Activated naive CD4-positive, alpha-beta T cell treated with Interleukin-2 at 50 U/mL for 16 hours (primary cell): ENCODE measurements around the gene PPM1H.
A peak's percentile ranks its signal among the peaks of the same experiment; 100 is the strongest.
"Not testable (repeated sequence)": the region's sequence is repeated elsewhere in the genome, so short reads cannot be mapped to it uniquely, and the experiment has no call there.

ENCODE experiments used
- DNase-seq: peaks from one replicate; pipeline ENCODE4 v3.0.0-alpha.2; 2020

The PPM1H gene

DNA sequence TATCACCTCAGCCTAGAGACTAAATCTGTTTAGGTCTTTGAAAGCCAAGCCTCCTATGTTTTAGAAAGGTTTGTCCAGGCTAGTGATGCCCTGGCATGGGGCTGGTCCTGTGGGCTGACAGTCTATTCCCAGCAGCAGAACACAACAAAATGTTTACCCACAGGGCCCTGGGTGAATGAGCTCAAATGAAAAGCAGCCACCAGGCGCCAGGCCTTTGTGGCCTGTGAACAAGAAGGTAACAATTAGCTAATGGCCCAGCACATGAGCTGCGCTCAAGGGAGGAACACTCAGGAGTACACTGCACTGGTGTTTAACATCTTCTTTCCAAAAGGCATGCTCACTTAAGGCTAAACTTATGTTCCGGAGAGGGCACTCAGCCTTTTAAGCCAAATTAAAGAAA lies 266.2 kb downstream of the PPM1H start:
- DNase-seq, result no peak

GRCh38 chr12:62664951-62665350 lies 270.0 kb downstream of the PPM1H start:
- not testable (repeated sequence) for DNase-seq

DNA sequence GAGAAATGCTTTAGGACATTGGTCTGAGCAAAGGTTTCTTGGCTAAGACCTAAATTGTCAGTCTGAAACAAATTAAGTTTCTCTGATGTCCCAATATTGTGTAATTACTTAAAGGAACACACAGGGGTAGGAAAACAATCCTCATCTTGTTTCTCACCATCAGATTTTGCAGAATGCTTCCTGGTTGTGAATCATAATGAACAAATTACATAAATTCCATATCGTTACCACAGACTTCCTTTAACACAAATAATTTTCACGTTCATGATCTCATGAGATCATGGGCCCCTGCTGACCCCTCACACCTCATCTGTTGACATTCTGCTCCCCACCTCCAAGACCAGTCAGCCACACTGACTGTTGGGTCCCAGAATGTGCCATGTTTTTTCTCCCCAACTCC lies 274.2 kb downstream of the PPM1H start:
- DNase-seq, result no peak

DNA sequence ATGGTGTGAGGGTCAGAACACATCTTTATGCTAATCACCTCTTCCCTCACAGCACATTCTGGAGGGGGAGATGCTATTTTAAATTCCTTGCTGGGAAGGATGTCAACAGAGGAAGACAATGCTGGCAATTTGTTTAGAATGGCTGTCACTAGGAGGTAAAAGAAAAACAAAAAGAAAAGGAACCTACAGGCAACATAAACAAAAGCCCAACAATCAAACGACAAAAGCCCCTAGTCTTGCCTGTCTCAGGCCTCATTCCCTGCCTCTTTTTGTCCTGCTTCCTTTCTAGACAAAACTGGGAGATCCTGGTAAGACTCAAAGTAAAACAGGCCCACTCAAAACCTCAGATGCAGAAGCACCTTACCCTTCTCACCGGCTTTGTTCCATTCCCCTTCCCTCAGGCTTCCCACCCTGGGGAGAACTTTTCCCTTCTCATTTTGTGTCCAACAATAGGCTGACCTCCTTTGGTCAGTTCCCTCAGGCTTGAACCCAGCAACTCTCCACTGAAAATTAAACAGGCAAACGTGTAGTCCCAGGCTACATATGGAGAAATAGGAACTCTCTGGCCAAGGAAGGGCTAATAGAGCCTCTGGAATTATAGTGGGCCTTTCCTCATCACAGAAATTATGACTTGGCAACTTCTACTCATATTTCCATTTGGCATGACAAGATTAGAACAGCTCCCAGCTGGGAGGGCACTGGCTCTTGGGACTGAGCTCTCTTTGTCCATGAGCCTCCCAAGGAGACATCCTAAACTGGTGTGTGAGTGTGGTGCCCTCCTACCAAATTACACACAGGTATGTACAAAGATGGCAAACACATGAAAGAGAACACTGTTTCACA lies 275.3 kb downstream of the PPM1H start:
- no peak for DNase-seq

- DNase-seq, result no peak
Measured at GRCh38 chr12:62658910-62659309, 276.0 kb downstream of the PPM1H start.

GRCh38 chr12:62657363-62657632 lies 277.7 kb downstream of the PPM1H start:
- DNase-seq, result no peak

DNA sequence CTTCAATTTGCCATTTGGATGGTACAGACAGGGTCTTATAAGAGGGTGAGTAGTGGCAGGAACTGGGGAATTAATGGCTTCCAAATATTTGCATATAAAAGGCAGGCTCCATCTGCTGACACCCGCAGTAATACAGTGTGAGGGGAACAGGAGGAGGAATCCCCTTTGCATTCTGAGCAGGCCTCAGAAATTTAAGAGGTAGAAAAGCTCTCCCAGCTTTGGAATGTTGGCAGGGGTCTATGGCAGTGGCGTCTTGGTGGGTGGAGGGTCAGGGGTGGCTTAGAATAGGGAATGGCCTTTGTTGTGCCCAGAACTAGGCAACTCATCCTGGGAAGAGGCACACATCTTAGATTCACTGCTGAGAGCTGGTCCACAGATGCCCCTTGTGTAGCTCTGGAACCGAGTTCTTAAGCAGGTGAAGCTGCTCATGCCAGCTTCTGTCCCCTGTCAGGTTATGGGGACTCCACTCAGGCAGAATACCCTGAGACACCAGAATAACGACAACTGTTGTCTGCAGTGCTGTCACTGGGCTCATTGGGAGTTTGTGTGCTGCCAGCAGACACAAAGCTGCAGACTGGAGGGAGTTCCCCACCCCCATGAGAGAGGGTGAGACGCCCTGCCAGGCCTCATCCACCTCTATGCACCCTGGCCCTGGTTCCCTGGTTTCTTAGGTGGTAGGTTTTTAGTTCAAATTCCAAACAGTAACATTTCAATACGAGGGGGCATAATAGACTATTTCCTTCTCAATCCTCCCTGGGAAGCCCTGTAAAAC lies 278.2 kb downstream of the PPM1H start:
- DNase-seq, result no peak

DNA sequence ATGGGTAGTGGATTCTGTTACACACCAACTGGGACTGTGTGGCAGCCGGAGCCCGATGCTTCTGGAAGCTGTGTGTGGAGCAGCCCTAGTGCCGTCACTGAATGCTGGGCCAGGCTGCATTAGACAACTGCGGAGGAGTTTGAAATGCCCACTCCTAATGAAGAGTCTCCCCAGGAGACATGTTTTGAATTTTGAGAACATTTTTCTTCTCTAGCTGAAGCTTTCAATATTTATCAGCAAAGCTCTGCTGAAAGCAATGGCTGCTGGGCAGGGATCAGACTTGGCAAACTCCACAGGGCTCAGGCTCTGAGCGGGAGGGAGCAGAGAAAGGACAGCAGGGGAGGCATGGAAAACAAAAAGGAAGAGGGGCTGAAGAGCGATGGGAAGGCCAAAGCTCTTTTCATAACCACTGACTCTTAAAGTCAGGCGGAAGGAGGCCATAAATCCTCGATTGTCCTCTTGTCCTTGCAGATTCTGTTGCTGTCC lies 279.2 kb downstream of the PPM1H start:
- DNase-seq, result no peak

DNA sequence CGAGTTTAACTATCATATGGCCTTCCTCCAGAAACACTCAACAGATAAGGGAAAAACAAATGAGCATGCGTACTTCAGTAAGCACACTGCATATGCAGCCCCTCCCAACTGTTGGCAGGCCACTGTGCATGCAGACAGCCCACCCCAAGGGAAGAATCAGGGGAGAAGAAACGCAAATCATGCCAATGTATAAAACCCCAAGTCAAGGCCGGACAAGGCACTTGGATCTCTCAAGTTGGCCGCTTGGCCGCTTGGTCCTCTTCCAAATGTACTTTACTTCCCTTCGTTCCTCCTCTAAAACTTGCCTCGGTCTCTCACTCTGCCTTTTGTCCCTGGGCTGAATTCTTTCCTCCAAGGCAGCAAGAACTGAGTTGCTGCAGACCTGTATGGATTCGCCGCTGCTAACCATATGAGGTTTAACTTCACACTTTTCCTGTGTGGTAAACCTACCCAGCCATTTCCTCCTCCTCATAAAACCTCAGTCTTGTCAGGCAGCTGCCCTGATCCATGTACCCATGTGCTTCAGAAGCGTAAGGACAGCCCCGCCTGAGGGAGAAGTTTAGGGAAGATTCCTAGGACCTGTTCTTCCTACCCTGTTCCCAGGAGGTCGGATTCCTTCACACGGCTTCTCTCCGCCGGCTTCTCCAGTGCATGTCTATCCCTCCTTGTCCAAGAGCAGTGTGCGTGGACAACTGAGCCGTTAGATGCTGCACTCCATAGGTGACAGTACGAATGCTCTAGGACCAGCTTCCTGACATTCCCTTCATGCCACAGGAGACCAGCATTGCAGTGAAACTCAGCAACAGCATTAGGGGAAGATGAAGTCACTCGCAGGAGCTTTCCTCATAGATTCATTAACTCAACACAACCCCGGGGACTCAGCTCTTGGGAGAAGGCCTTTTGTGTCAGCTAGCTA lies 280.4 kb downstream of the PPM1H start:
- no peak for DNase-seq

DNA sequence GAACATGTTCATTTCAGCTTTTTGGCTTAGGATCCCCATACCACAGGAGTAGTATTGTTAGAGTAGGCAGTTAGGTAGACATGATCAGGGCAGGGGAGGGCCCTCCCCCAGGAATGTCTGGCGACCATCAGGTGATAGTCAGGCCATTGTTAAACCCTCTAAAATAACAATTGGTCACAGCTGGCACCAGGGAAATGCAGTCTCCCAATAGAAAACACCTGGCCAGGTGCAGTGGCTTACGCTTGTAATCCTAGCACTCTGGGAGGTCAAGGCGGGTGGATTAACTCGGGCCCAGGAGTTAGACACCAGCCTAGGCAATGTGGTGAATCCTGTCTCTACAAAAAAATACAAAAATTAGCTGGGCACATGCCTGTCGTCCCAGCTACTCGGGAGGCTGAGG lies 281.2 kb downstream of the PPM1H start:
- DNase-seq, result no peak

DNA sequence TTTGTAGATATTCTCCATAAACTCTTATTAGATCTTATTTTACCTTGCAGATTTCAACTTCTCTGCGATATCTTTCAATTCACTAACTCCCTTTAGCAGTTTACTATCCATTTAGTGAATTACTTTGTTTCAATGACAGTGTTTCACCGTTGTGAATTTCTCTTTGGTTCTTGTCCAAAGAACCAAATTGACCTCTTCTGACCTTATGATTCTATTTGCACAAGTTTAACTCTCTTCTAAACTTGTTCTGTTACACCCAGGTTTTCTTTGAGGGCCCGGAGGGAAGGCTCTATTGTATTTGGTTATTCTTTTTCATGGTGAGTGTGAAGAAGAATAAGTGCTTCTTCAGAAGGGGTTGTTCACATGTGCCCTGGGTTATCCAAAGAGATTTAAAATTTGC lies 281.6 kb downstream of the PPM1H start:
- no peak for DNase-seq

- DNase-seq, result no peak
Measured at GRCh38 chr12:62651138-62651537, 283.8 kb downstream of the PPM1H start.

- no peak for DNase-seq
Measured at GRCh38 chr12:62649412-62650138, 285.4 kb downstream of the PPM1H start.

DNA sequence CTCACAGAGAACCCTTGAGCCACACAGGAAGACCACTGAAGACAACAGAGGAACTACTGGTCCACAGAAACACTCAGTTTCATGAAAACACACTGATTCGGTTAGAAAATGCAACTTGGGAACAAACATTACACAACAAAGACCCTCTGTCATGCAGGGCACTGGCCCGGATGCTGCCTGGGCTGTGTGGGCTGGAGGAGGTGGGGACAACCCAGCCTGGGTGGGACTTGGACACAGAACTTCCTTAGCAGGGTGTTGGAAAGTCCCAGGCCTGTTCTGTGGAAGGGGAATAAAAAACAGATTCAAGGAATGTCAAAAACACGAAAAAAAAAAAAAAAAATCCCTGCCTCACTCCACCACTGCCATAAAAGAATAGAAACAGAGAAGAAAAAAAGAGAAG lies 287.4 kb downstream of the PPM1H start:
- no peak for DNase-seq

DNA sequence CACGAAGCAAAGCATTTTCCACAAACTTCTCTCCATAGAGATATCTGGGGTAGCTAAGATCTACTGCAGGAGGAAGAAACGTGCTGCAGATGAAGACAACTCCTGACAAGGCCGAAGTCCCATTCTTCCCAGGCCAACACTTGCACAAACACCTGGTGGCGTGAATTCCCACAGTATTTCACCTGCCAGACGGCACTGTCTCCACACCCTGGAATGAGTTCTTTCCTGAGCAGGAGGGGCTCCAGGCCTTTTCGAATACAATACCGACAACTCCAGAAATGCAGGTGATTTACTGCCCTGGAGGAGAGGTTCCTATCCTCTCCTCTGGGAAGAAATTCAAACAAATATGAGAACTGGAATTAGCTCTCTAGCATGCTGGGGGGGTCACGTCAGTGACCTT lies 288.4 kb downstream of the PPM1H start:
- DNase-seq, result no peak

- no peak for DNase-seq
Measured at GRCh38 chr12:62643486-62643885, 291.5 kb downstream of the PPM1H start.

- DNase-seq, result no peak
Measured at GRCh38 chr12:62642486-62642885, 292.5 kb downstream of the PPM1H start.

GRCh38 chr12:62640910-62641448 lies 294.0 kb downstream of the PPM1H start:
- peak; percentile 47 for DNase-seq

GRCh38 chr12:62637679-62638078 lies 297.3 kb downstream of the PPM1H start:
- no peak for DNase-seq

DNA sequence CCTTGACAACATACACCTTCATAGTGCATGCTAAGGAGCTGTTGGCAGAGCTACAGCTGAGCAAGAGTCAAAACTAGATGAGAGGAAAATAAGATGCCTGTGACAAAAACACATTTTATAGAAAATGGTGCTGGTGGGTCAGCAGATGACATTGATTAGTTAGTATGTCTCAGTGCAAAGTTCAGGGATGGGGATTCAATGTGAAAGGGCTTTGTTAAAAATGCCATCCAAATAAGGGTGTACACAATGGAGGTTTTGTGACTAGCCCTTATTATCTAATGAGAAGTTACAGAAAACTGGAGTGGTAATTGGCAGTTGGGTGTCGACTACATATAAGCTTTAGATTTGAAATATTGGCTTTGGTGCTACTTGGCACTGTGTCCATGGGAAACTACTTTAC lies 299.3 kb downstream of the PPM1H start:
- DNase-seq, result no peak

DNA sequence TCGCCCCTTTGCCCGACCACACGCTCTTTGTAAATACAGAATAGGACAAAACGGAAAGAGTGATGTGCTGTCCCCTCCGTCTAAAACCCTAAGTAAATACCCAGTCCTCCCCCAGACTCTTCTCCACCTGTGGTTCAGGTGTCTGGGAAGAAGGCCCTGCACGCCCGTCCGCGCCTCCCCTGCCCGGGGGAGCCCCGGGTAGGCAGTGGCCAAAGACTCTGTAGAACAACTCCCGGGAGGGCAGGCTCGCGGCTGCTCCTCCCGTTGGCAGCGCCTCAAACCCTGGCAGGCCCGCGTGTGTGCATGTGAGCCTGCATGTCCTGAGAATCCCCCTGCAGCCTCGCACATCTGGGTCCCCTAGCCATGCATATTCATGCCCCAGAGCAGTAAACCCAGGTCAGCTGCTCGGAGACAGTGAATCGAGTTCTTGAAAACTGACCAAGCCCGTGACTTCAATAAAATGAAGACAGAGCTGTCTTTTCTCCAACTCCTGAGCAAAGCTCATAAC lies 302.5 kb downstream of the PPM1H start:
- DNase-seq, result no peak
